Liver (tissue), 9 donors: ENCODE measurements around the gene PRR5L. TPM values are rescaled to one million over a fixed set of nuclear protein-coding genes. Genes with fewer than 3 reads are reported as not detected.

ENCODE experiments used
- DNase-seq: peaks from one replicate; pipeline ENCODE4 v3.0.0-alpha.2; 2017; ENCODE audit warnings: low spot score
- H3K27ac ChIP-seq, 2 donors: one replicate each; pipeline ENCODE4 v1.7.0; 2013; ENCODE audit warnings: inconsistent platforms in 2 of 2, low read length in 2 of 2, control low read depth in 1 of 2, low read depth in 1 of 2, mild to moderate bottlenecking in 1 of 2
- H3K27me3 ChIP-seq, 4 donors: one replicate each; pipeline versions ENCODE4 v1.6.1 to v1.7.0; 2013; ENCODE audit warnings: low read length in 3 of 4, inconsistent platforms in 1 of 4, mild to moderate bottlenecking in 1 of 4, moderate library complexity in 1 of 4; ENCODE audit not compliant: control insufficient read depth in 4 of 4, insufficient read depth in 4 of 4
- H3K36me3 ChIP-seq, 4 donors: one replicate each; pipeline versions ENCODE4 v1.6.1 to v1.7.0; 2013; ENCODE audit warnings: low read length in 3 of 4, mild to moderate bottlenecking in 3 of 4, low read depth in 1 of 4, moderate library complexity in 1 of 4; ENCODE audit not compliant: control insufficient read depth in 4 of 4, insufficient read depth in 3 of 4
- H3K4me1 ChIP-seq, 4 donors: one replicate each; pipeline versions ENCODE4 v1.6.1 to v1.7.0; 2013; ENCODE audit warnings: low read length in 3 of 4, mild to moderate bottlenecking in 3 of 4, moderate library complexity in 1 of 4; ENCODE audit not compliant: control insufficient read depth in 4 of 4, insufficient read depth in 4 of 4
- H3K4me3 ChIP-seq, 3 donors: one replicate each; pipeline versions ENCODE4 v1.6.1 to v1.7.0; 2013; ENCODE audit warnings: low read length in 3 of 3, control low read depth in 1 of 3, low read depth in 1 of 3, mild to moderate bottlenecking in 1 of 3
- H3K9ac ChIP-seq, 2 donors: one replicate each; pipeline ENCODE4 v1.7.0; 2013; ENCODE audit warnings: low read length in 2 of 2, mild to moderate bottlenecking in 2 of 2, moderate library complexity in 2 of 2, control low read depth in 1 of 2, low read depth in 1 of 2
- H3K9me3 ChIP-seq, 4 donors: one replicate each; pipeline versions ENCODE4 v1.6.1 to v1.7.0; 2013; ENCODE audit warnings: low read length in 3 of 4; ENCODE audit not compliant: control insufficient read depth in 4 of 4
- EGR1 ChIP-seq, 2 donors: IDR thresholded peaks; 2 replicates each; pipeline ENCODE4 v1.6.1; 2016 to 2018; ENCODE audit warnings: antibody characterized with exemption in 2 of 2, low read depth in 2 of 2
- FOXA1 ChIP-seq: IDR thresholded peaks from 2 replicates; pipeline ENCODE4 v1.6.1; 2016; ENCODE audit warnings: antibody characterized with exemption
- FOXA2 ChIP-seq: IDR thresholded peaks from 2 replicates; pipeline ENCODE4 v1.6.1; 2016; ENCODE audit warnings: antibody characterized with exemption
- GABPA ChIP-seq, 2 donors: IDR thresholded peaks in 1 of 2; conservative IDR thresholded peaks in 1 of 2; 2 replicates each; pipeline ENCODE4 v1.6.1; 2016; ENCODE audit warnings: antibody characterized with exemption in 2 of 2, mild to moderate bottlenecking in 1 of 2, moderate library complexity in 1 of 2
- HNF4A ChIP-seq, 2 donors: conservative IDR thresholded peaks; 2 replicates each; pipeline ENCODE4 v1.6.1; 2016; ENCODE audit warnings: antibody characterized with exemption in 2 of 2, mild to moderate bottlenecking in 2 of 2
- HNF4G ChIP-seq: IDR thresholded peaks from 2 replicates; pipeline ENCODE4 v1.6.1; 2016; ENCODE audit warnings: antibody characterized with exemption
- JUND ChIP-seq, 2 donors: IDR thresholded peaks; 2 replicates each; pipeline ENCODE4 v1.6.1; 2016; ENCODE audit warnings: antibody characterized with exemption in 2 of 2
- NR2F2 ChIP-seq: IDR thresholded peaks from 2 replicates; pipeline ENCODE4 v1.6.1; 2016; ENCODE audit warnings: antibody characterized with exemption
- RAD21 ChIP-seq, 2 donors: IDR thresholded peaks; 2 replicates each; pipeline ENCODE4 v1.6.1; 2016; ENCODE audit warnings: antibody characterized with exemption in 2 of 2, mild to moderate bottlenecking in 2 of 2
- RXRA ChIP-seq, 2 donors: IDR thresholded peaks; 2 replicates each; pipeline ENCODE4 v1.6.1; 2017 to 2018; ENCODE audit warnings: antibody characterized with exemption in 2 of 2, mild to moderate bottlenecking in 1 of 2
- SP1 ChIP-seq: IDR thresholded peaks from 2 replicates; pipeline ENCODE4 v1.6.1; 2018; ENCODE audit warnings: antibody characterized with exemption, mild to moderate bottlenecking
- TAF1 ChIP-seq: conservative IDR thresholded peaks from 2 replicates; pipeline ENCODE4 v1.6.1; 2016; ENCODE audit warnings: antibody characterized with exemption, mild to moderate bottlenecking
- YY1 ChIP-seq: IDR thresholded peaks from 2 replicates; pipeline ENCODE4 v1.6.1; 2016; ENCODE audit warnings: antibody characterized with exemption, mild to moderate bottlenecking
- WGBS: extraction: QIAGEN DNeasy Blood & Tissue Kit; methylation state at CpG from one replicate; pipeline ENCODE4 v1.1.7; 2013; 5-methylcytosine and 5-hydroxymethylcytosine counted together
- polyA plus RNA-seq, 2 donors: library from polyadenylated mRNA; stranded (reverse) in 1 of 2; unstranded in 1 of 2; fragments of 200-250 nt in 1 of 2; fragments of >200 nt in 1 of 2; fragmentation: Nextera tagmentation in 1 of 2; extraction: Ambion mirVana in 1 of 2; gene quantifications; one replicate each; pipeline versions ENCODE4 v1.2.1 to v1.2.3, GENCODE V29; 2013 to 2015
- total RNA-seq, 2 donors: library from RNA; depleted of rRNA; stranded (reverse); fragments of >200 nt; gene quantifications; one replicate each; pipeline ENCODE4 v1.2.3, GENCODE V29; 2014
- TF ChIP-seq, protein P1 (sequence below): IDR thresholded peaks from 2 replicates; pipeline ENCODE4 v1.6.1; 2016; ENCODE audit warnings: antibody characterized with exemption
- TF ChIP-seq, protein P2 (sequence below): IDR thresholded peaks from 2 replicates; pipeline ENCODE4 v1.6.1; 2016; ENCODE audit warnings: antibody characterized with exemption, mild to moderate bottlenecking
- TF ChIP-seq, protein P3 (sequence below): IDR thresholded peaks from 2 replicates; pipeline ENCODE4 v1.6.1; 2016; ENCODE audit warnings: antibody characterized with exemption
- TF ChIP-seq, protein P4 (sequence below): IDR thresholded peaks from 2 replicates; pipeline ENCODE4 v1.6.1; 2016; ENCODE audit warnings: antibody characterized with exemption
- donor health status: healthy.
- donor health status: healthy.
- donor health status: healthy.
- donor health status: healthy.
- donor health status: healthy.

PRR5L gene
- total and polyA plus RNA-seq, 4 donors: 1.2 to 8.5 (median 4.5) TPM

DNA sequence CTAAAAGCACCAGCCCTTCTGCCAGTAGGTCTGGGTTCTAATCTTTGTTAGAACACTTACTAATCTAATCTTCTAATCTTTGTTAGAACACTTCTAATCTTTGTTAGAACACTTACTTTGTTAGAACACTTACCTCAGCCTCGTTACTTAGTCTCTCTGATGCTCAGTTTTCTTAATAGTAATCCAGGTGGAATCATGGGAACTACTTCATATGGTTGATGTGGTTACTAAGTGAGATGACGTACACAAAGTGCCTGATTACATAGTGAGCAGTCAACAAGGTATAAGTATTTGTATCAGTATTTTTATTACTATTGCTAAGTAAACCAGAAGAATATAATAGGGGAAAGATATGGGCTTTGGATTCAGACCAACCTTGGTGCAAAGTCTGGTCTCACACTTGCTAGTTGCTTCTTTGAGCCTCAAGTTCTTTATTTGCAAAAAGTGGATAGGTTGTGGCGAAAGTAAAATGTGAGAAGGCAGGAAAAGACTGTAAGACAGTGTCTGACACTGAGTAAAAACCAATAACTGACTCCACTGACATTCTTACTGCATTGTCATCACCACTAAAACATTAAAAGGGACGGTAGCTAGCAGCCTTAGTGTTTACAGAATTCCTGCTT is 130.2 kb downstream of the PRR5L start:
- no peaks in the 10 kb centered on the region for H3K9me3 ChIP-seq
- DNase-seq: no peak
- no peaks in the 10 kb centered on the region for H3K36me3 ChIP-seq
- no peak overlapping the region for H3K9ac ChIP-seq
- TF ChIP-seq RAD21 (IDR thresholded peaks at IDR 0.05) (no peak), GABPA (IDR thresholded peaks at IDR 0.05 in 1 of 2, conservative IDR thresholded peaks at IDR 0.05 in 1 of 2) (no peak), JUND (IDR thresholded peaks at IDR 0.05) (no peak), NR2F2 (no peak), EGR1 (IDR thresholded peaks at IDR 0.05; ENCODE audit: low read depth in 2 of 2) (no peak), FOXA2 (no peak), FOXA1 (no peak), HNF4G (no peak), SP1 (no peak), TAF1 (no peak)
- TF ChIP-seq, protein P1, sequence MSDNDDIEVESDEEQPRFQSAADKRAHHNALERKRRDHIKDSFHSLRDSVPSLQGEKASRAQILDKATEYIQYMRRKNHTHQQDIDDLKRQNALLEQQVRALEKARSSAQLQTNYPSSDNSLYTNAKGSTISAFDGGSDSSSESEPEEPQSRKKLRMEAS: no peak
- TF ChIP-seq, protein P2, sequence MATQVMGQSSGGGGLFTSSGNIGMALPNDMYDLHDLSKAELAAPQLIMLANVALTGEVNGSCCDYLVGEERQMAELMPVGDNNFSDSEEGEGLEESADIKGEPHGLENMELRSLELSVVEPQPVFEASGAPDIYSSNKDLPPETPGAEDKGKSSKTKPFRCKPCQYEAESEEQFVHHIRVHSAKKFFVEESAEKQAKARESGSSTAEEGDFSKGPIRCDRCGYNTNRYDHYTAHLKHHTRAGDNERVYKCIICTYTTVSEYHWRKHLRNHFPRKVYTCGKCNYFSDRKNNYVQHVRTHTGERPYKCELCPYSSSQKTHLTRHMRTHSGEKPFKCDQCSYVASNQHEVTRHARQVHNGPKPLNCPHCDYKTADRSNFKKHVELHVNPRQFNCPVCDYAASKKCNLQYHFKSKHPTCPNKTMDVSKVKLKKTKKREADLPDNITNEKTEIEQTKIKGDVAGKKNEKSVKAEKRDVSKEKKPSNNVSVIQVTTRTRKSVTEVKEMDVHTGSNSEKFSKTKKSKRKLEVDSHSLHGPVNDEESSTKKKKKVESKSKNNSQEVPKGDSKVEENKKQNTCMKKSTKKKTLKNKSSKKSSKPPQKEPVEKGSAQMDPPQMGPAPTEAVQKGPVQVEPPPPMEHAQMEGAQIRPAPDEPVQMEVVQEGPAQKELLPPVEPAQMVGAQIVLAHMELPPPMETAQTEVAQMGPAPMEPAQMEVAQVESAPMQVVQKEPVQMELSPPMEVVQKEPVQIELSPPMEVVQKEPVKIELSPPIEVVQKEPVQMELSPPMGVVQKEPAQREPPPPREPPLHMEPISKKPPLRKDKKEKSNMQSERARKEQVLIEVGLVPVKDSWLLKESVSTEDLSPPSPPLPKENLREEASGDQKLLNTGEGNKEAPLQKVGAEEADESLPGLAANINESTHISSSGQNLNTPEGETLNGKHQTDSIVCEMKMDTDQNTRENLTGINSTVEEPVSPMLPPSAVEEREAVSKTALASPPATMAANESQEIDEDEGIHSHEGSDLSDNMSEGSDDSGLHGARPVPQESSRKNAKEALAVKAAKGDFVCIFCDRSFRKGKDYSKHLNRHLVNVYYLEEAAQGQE: no peak
- TF ChIP-seq, protein P3, sequence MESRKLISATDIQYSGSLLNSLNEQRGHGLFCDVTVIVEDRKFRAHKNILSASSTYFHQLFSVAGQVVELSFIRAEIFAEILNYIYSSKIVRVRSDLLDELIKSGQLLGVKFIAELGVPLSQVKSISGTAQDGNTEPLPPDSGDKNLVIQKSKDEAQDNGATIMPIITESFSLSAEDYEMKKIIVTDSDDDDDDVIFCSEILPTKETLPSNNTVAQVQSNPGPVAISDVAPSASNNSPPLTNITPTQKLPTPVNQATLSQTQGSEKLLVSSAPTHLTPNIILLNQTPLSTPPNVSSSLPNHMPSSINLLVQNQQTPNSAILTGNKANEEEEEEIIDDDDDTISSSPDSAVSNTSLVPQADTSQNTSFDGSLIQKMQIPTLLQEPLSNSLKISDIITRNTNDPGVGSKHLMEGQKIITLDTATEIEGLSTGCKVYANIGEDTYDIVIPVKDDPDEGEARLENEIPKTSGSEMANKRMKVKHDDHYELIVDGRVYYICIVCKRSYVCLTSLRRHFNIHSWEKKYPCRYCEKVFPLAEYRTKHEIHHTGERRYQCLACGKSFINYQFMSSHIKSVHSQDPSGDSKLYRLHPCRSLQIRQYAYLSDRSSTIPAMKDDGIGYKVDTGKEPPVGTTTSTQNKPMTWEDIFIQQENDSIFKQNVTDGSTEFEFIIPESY: no peak
- H3K4me1 ChIP-seq: no peaks in the 10 kb centered on the region
- WGBS: 82% methylated on average over 4 of the region's 4 CpGs
- H3K27ac ChIP-seq: no peak overlapping the region
- no peaks in the 10 kb centered on the region for H3K27me3 ChIP-seq
- H3K4me3 ChIP-seq: no peak overlapping the region

DNA sequence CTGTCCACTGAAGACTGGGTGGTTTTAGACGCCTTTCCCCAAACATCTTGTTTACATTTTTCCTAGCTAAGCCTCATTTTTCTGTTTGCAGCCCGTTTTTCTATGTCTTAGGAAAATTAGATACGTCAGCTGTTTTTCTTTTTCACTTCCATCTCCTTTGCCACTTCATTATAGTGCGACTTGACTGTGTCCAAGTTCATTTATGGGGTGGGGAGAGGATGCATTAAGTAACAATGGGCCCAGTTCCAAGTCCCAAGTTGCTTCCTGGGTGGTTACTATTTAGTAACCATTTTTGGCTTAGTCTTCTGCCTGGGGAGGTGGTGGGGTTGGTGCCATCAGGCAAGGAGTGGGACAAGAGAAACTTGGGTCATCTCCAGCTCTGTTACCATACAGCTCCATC is 131.0 kb downstream of the PRR5L start:
- Histone ChIP-seq H3K9ac (no peak overlapping the region), H3K4me1 (no peaks in the 10 kb centered on the region), H3K27ac (no peak overlapping the region), H3K36me3 (no peaks in the 10 kb centered on the region), H3K27me3 (no peaks in the 10 kb centered on the region), H3K9me3 (no peaks in the 10 kb centered on the region), H3K4me3 (no peak overlapping the region)
- no peak for DNase-seq
- WGBS: 68% methylated on average over 4 of the region's 4 CpGs
- TF ChIP-seq FOXA1 (no peak), RAD21 (IDR thresholded peaks at IDR 0.05) (no peak), SP1 (no peak), YY1 (no peak), HNF4A (conservative IDR thresholded peaks at IDR 0.05) (no peak), RXRA (IDR thresholded peaks at IDR 0.05) (no peak), HNF4G (no peak)
- TF ChIP-seq, protein P1: no peak
- TF ChIP-seq, protein P3: no peak
- TF ChIP-seq, protein P4, sequence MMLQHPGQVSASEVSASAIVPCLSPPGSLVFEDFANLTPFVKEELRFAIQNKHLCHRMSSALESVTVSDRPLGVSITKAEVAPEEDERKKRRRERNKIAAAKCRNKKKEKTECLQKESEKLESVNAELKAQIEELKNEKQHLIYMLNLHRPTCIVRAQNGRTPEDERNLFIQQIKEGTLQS: no peak
